BLaER1 treated with 17β-estradiol and CSF1 and Interleukin-3, amounts not matched to agents 10 nM and 100 nM (cell line): ENCODE data around the gene AGT.
"Not testable (repeated sequence)": the region's sequence is repeated elsewhere in the genome, so short reads cannot be mapped to it uniquely, and the experiment has no call there.

Source experiments
- H3K27ac ChIP-seq, 11 experiments: shearing (Covaris generic); formaldehyde crosslinking; 2 replicates each; pipeline ENCODE4 v1.8.1; 2022
- H3K27me3 ChIP-seq, 11 experiments: shearing (Covaris generic); formaldehyde crosslinking; 2 replicates each; pipeline ENCODE4 v1.8.1; 2022
- H3K36me3 ChIP-seq, 11 experiments: shearing (Covaris generic); formaldehyde crosslinking; 2 replicates each; pipeline ENCODE4 v1.8.1; 2022
- H3K4me1 ChIP-seq, 10 experiments: shearing (Covaris generic); formaldehyde crosslinking; 2 replicates each; pipeline ENCODE4 v1.8.1; 2022
- H3K4me2 ChIP-seq, 11 experiments: shearing (Covaris generic); formaldehyde crosslinking; 2 replicates each; pipeline ENCODE4 v1.8.1; 2022
- H3K4me3 ChIP-seq, 10 experiments: shearing (Covaris generic); formaldehyde crosslinking; 2 replicates each; pipeline ENCODE4 v1.8.1; 2022
- H3K9ac ChIP-seq, 11 experiments: shearing (Covaris generic); formaldehyde crosslinking; 2 replicates each; pipeline ENCODE4 v1.8.1; 2022
- H3K9me3 ChIP-seq, 11 experiments: shearing (Covaris generic); formaldehyde crosslinking; replicated peaks in 1 of 11; 2 replicates each; pipeline ENCODE4 v1.8.1; 2022
- H4K20me1 ChIP-seq, 11 experiments: shearing (Covaris generic); formaldehyde crosslinking; 2 replicates each; pipeline ENCODE4 v1.8.1; 2022
- Cebpa-rat ChIP-seq, 11 experiments: shearing (Covaris generic); IDR thresholded peaks; 2 replicates each; pipeline ENCODE4 v1.8.1; 2022

The AGT gene

GRCh38 chr1:230728710-230729392 lies 14.9 kb upstream of the AGT start:
- H3K36me3 ChIP-seq: no peaks in the 10 kb centered on the region
- no peak overlapping the region for H3K4me3 ChIP-seq
- no peak overlapping the region for H3K9ac ChIP-seq
- no peak overlapping the region for H3K4me2 ChIP-seq
- H4K20me1 ChIP-seq: no peaks in the 10 kb centered on the region
- H3K27ac ChIP-seq: no peak overlapping the region
- TF ChIP-seq Cebpa-rat (IDR thresholded peaks at IDR 0.05): no peak
- H3K4me1 ChIP-seq: no peaks in the 10 kb centered on the region
- peaks cover 0 to under 1% (median 0%) of the 10 kb centered on the region in 11 experiments; a peak in 2 of 22 replicates for H3K9me3 ChIP-seq
- no peaks in the 10 kb centered on the region for H3K27me3 ChIP-seq

GRCh38 chr1:230725256-230726012 lies 11.5 kb upstream of the AGT start:
- H3K27ac ChIP-seq: no peak overlapping the region
- H3K36me3 ChIP-seq: no peaks in the 10 kb centered on the region; a peak in 1 of 22 replicates
- H3K4me3 ChIP-seq: no peak overlapping the region
- no peak for TF ChIP-seq Cebpa-rat (IDR thresholded peaks at IDR 0.05)
- no peak overlapping the region for H3K4me2 ChIP-seq
- no peaks in the 10 kb centered on the region for H4K20me1 ChIP-seq
- H3K9me3 ChIP-seq: peaks cover 21 to 35% (median 28%) of the 10 kb centered on the region in 11 experiments
- no peaks in the 10 kb centered on the region for H3K27me3 ChIP-seq
- 0 out of 20 replicates have a peak, but pooled peaks cover 0 to 8% (median 0%) of the 10 kb centered on the region in 10 experiments for H3K4me1 ChIP-seq
- H3K9ac ChIP-seq: no peak overlapping the region

DNA sequence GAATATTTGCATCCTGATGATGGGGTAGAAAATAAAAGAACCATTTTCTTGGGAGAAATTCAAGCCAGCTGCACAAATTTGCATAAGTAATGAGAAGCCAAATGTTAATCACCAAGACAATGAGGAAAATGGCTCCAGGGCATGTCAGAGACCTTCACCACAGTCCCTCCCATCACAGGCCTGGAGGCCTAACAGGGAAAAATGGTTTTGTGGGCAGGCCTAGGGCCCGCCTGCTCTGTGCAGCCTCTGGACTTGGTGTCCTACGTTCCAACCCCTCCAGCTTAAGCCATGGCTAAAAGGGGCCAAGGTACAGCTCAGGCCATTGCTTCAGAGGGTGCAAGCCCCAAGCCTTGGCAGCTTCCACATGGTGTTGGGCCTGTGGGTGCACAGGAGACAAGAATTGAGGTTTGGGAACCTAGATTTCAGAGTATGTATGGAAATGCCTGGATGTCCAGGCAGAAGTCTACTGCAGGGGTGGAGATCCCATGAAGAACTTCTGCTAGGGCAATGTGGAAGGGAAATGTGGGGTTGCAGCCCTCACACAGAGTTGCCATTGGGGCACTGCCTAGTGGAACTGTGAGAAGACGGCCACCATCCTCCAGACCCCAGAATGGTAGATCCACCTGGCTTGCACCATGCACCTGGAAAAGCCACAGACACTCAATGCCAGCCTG lies 8.1 kb upstream of the AGT start:
- not testable (repeated sequence) for H3K4me3 ChIP-seq, H3K36me3 ChIP-seq, H3K27me3 ChIP-seq, H3K27ac ChIP-seq, H3K4me1 ChIP-seq, H3K9ac ChIP-seq, H4K20me1 ChIP-seq
- peak overlapping the region in 1 of 11 experiments; percentile 27; a peak in 1 of 22 replicates for H3K4me2 ChIP-seq
- H3K9me3 ChIP-seq: peaks cover 21 to 43% (median 28%) of the 10 kb centered on the region in 11 experiments

GRCh38 chr1:230717251-230717650 lies 3.3 kb upstream of the AGT start:
- Histone ChIP-seq H4K20me1 (no peaks in the 10 kb centered on the region), H3K4me1 (peaks cover 0 to 12% (median 0%) of the 10 kb centered on the region in 10 experiments; a peak in 2 of 20 replicates), H3K27me3 (no peaks in the 10 kb centered on the region), H3K9ac (no peak overlapping the region), H3K36me3 (no peaks in the 10 kb centered on the region; a peak in 1 of 22 replicates), H3K4me3 (no peak overlapping the region), H3K4me2 (no peak overlapping the region), H3K9me3 (peaks cover 19 to 41% (median 28%) of the 10 kb centered on the region in 11 experiments), H3K27ac (no peak overlapping the region)
- TF ChIP-seq Cebpa-rat (IDR thresholded peaks at IDR 0.05): peak in 2 of 11 experiments; percentile 31 to 57; a peak in 2 of 22 replicates

- not testable (repeated sequence) for H4K20me1 ChIP-seq, H3K4me2 ChIP-seq, H3K36me3 ChIP-seq, H3K4me3 ChIP-seq, H3K9ac ChIP-seq, H3K27ac ChIP-seq, H3K27me3 ChIP-seq, H3K4me1 ChIP-seq
- H3K9me3 ChIP-seq: peaks cover 13 to 33% (median 20%) of the 10 kb centered on the region in 11 experiments
These were observed 2.5 kb upstream of the AGT start for GRCh38 chr1:230716453-230716852.

GRCh38 chr1:230715510-230715909 lies 1.6 kb upstream of the AGT start:
- peaks cover 9 to 24% (median 14%) of the 10 kb centered on the region in 11 experiments for H3K9me3 ChIP-seq
- no peak overlapping the region for H3K4me3 ChIP-seq
- H3K4me1 ChIP-seq: peaks cover 0 to 5% (median 0%) of the 10 kb centered on the region in 10 experiments; a peak in 2 of 20 replicates
- no peak overlapping the region for H3K27ac ChIP-seq
- no peak overlapping the region for H3K4me2 ChIP-seq
- no peak overlapping the region for H3K9ac ChIP-seq
- H3K27me3 ChIP-seq: no peaks in the 10 kb centered on the region
- TF ChIP-seq Cebpa-rat (IDR thresholded peaks at IDR 0.05): no peak
- no peaks in the 10 kb centered on the region for H4K20me1 ChIP-seq
- no peaks in the 10 kb centered on the region for H3K36me3 ChIP-seq

- Histone ChIP-seq H4K20me1 (no peaks in the 10 kb centered on the region), H3K4me2 (no peak overlapping the region; a peak in 1 of 22 replicates), H3K4me3 (no peak overlapping the region), H3K27me3 (no peaks in the 10 kb centered on the region), H3K36me3 (no peaks in the 10 kb centered on the region), H3K9ac (no peak overlapping the region), H3K27ac (no peak overlapping the region), H3K9me3 (peaks cover 9 to 22% (median 14%) of the 10 kb centered on the region in 11 experiments), H3K4me1 (peaks cover 0 to 5% (median 0%) of the 10 kb centered on the region in 10 experiments; a peak in 4 of 20 replicates)
- TF ChIP-seq Cebpa-rat (IDR thresholded peaks at IDR 0.05): no peak
These were observed 391 bp downstream of the AGT start for GRCh38 chr1:230713547-230713914.

- H3K27me3 ChIP-seq: no peaks in the 10 kb centered on the region
- no peak for TF ChIP-seq Cebpa-rat (IDR thresholded peaks at IDR 0.05)
- no peak overlapping the region for H3K9ac ChIP-seq
- peaks cover 2 to 7% (median 3%) of the 10 kb centered on the region in 10 experiments; a peak in 17 of 20 replicates for H3K4me1 ChIP-seq
- H3K4me3 ChIP-seq: no peak overlapping the region
- H4K20me1 ChIP-seq: no peaks in the 10 kb centered on the region
- peaks cover 9 to 22% (median 14%) of the 10 kb centered on the region in 11 experiments for H3K9me3 ChIP-seq
- no peak overlapping the region for H3K4me2 ChIP-seq
- no peak overlapping the region for H3K27ac ChIP-seq
- H3K36me3 ChIP-seq: no peaks in the 10 kb centered on the region
These were observed 784 bp downstream of the AGT start for GRCh38 chr1:230713138-230713537.

DNA sequence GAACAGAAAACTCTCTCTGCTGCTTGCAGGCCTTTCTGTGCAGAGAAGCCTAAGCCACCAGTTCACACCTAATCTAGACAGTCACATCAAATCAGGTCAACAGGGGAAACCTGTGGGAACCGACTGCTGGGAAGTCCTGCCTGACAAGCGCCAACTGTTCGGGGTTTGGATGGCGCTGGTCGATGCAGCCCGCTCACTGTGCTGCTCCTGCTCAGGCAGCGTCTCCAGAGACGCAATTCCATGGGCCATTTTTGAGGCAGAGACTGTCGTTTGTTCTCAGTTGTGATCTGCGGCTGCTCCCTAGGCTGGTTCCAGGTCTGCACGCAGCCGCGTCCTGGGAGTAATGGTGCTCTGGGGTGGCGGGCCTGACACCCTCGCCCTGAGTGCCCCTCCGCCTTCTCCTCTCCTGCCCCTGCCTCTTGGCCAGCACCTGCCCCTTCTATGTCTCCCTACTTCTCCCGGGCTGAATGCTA lies 1.4 kb downstream of the AGT start:
- no peak overlapping the region for H3K27ac ChIP-seq
- H3K9ac ChIP-seq: no peak overlapping the region
- no peaks in the 10 kb centered on the region for H4K20me1 ChIP-seq
- peaks cover 5 to 12% (median 8%) of the 10 kb centered on the region in 10 experiments; a peak in 17 of 20 replicates for H3K4me1 ChIP-seq
- H3K36me3 ChIP-seq: no peaks in the 10 kb centered on the region
- no peak overlapping the region for H3K4me2 ChIP-seq
- no peak overlapping the region for H3K4me3 ChIP-seq
- H3K27me3 ChIP-seq: no peaks in the 10 kb centered on the region
- H3K9me3 ChIP-seq: peaks cover 9 to 19% (median 14%) of the 10 kb centered on the region in 11 experiments
- no peak for TF ChIP-seq Cebpa-rat (IDR thresholded peaks at IDR 0.05)
